GM12878 (cell line): ENCODE data around the gene TRABD. TPM values are rescaled to one million over a fixed set of nuclear protein-coding genes. Genes with fewer than 3 reads are reported as not detected.

ENCODE experiments used
- ATAC-seq: fragments of 200-7000 bp; cut with Tn5 transposase; 3 replicates; pipeline ENCODE4 v1.9.1; 2020; ENCODE audit warnings: mild to moderate bottlenecking, moderate library complexity
- BruUV-seq: library from RNA; stranded (reverse); fragments of 400-500 nt; replicated peaks from 2 replicates; lab custom pipeline; 2021; lab: Mats Ljungman, UMichigan
- CTCF ChIA-PET: fragments of 300-600 bp; sonication (Branson Sonifier 250); formaldehyde crosslinking; extraction: SDS; loops from one replicate; lab custom pipeline; 2021; ENCODE audit warnings: inconsistent platforms; lab: Yijun Ruan, JAX
- POLR2A ChIA-PET: fragments of 350-600 bp; formaldehyde crosslinking; extraction: SDS; loops from one replicate; lab custom pipeline; 2021; ENCODE audit warnings: inconsistent platforms; lab: Charles Lee
- RAD21 ChIA-PET: fragments of 300-600 bp; sonication (Branson Sonifier 250); formaldehyde crosslinking; loops from one replicate; lab custom pipeline; 2023; ENCODE audit warnings: antibody characterized with exemption; ENCODE audit not compliant: unreplicated experiment; lab: Charles Lee
- SMC1A ChIA-PET: fragments of 300-600 bp; sonication (Branson Sonifier 250); formaldehyde crosslinking; loops from one replicate; lab custom pipeline; 2023; ENCODE audit not compliant: unreplicated experiment, uncharacterized antibody; lab: Charles Lee
- DNase-seq: peaks from one replicate; pipeline ENCODE4 v3.0.0-alpha.2; 2011; ENCODE audit warnings: low read depth, low spot score
- FAIRE-seq: peaks from 3 replicates; lab custom pipeline; 2011; peaks lifted over from hg19 to GRCh38; lab: Jason Lieb, UNC
- H2AFZ ChIP-seq: 2 replicates; pipeline ENCODE4 v1.6.0; 2011; ENCODE audit warnings: low read depth, low read length, control low read depth; ENCODE audit not compliant: control insufficient read depth
- H3K27ac ChIP-seq: 2 replicates; pipeline ENCODE4 v1.5.1; 2011; ENCODE audit warnings: control low read depth; ENCODE audit not compliant: control insufficient read depth, insufficient read depth
- H3K27me3 ChIP-seq, 2 experiments: replicated peaks in 1 of 2; 2 replicates each; pipeline versions ENCODE4 v1.6.0 to v1.6.1; 2011; ENCODE audit warnings: low read length in 1 of 2; ENCODE audit not compliant: control insufficient read depth in 2 of 2, insufficient read depth in 2 of 2
- H3K36me3 ChIP-seq, 2 experiments: 2 replicates each; pipeline ENCODE4 v1.5.1; 2011; ENCODE audit warnings: low read length in 1 of 2; ENCODE audit not compliant: control insufficient read depth in 2 of 2, insufficient read depth in 2 of 2
- H3K4me1 ChIP-seq: 2 replicates; pipeline ENCODE4 v1.6.1; 2011; ENCODE audit warnings: mild to moderate bottlenecking, low read length, moderate library complexity, mixed read lengths; ENCODE audit not compliant: control insufficient read depth, insufficient read depth
- H3K4me2 ChIP-seq: 2 replicates; pipeline ENCODE4 v1.6.0; 2011; ENCODE audit warnings: control low read depth; ENCODE audit not compliant: control insufficient read depth, insufficient read depth
- H3K4me3 ChIP-seq: fragments of 200-600 bp; sonication (generic); 2 replicates; pipeline ENCODE4 v1.5.1; 2016
- H3K79me2 ChIP-seq: 2 replicates; pipeline ENCODE4 v1.6.0; 2011; ENCODE audit warnings: low read length; ENCODE audit not compliant: control insufficient read depth, insufficient read depth
- H3K9ac ChIP-seq: 2 replicates; pipeline ENCODE4 v1.8.0; 2011; ENCODE audit warnings: low read length, control low read depth, mixed read lengths; ENCODE audit not compliant: control insufficient read depth, insufficient read depth
- H3K9me3 ChIP-seq: replicated peaks from 3 replicates; pipeline ENCODE4 v1.5.1; 2011; ENCODE audit warnings: mild to moderate bottlenecking, low read length; ENCODE audit not compliant: control insufficient read depth, insufficient read depth
- H4K20me1 ChIP-seq: 2 replicates; pipeline ENCODE4 v1.6.0; 2011; ENCODE audit not compliant: control insufficient read depth, insufficient read depth
- E2F4 ChIP-seq: IDR thresholded peaks from 2 replicates; pipeline ENCODE4 v1.6.1; 2012; ENCODE audit warnings: low read depth, low read length, improper control_type of control experiment
- JUNB ChIP-seq: IDR thresholded peaks from 2 replicates; pipeline ENCODE4 v1.6.1; 2016; ENCODE audit warnings: antibody characterized with exemption, mild to moderate bottlenecking
- PML ChIP-seq: IDR thresholded peaks from 2 replicates; pipeline ENCODE4 v1.6.1; 2012; ENCODE audit warnings: low read length, inconsistent platforms
- RB1 ChIP-seq: fragments of 450-650 bp; formaldehyde crosslinking; IDR thresholded peaks from 2 replicates; pipeline ENCODE4 v1.6.1; 2017; ENCODE audit warnings: mild to moderate bottlenecking, borderline replicate concordance
- SREBF1 ChIP-seq: IDR thresholded peaks from 2 replicates; pipeline ENCODE4 v1.6.1; 2012; ENCODE audit warnings: mild to moderate bottlenecking, low read length
- ZNF24 ChIP-seq: fragments of 450-650 bp; IDR thresholded peaks from 2 replicates; pipeline ENCODE4 v1.6.1; 2017; ENCODE audit warnings: antibody characterized with exemption, mild to moderate bottlenecking
- WGBS: methylation state at CpG from one replicate; pipeline ENCODE4 v1.1.6; 2016; ENCODE audit warnings: low lambda C conversion rate; ENCODE audit not compliant: insufficient replicate concordance, insufficient coverage; ENCODE audit errors: missing lambda C conversion rate; 5-methylcytosine and 5-hydroxymethylcytosine counted together
- in situ Hi-C: fragments of 300-500 bp; cut with MboI; formaldehyde crosslinking; loops from 9 replicates; pipeline ENCODE4 v1.14.3; 2018; ENCODE audit warnings: mixed read lengths
- intact Hi-C: fragments of 100-400 bp; cut with micrococcal nuclease; formaldehyde crosslinking; loops from one replicate; pipeline ENCODE4 v1.14.2; 2022; ENCODE audit not compliant: unreplicated experiment
- polyA plus RNA-seq, 11 experiments: library from polyadenylated mRNA; depleted of rRNA in 4 of 11; unstranded in 6 of 11; stranded (reverse) in 5 of 11; fragments of >200 nt; fragmentation: Nextera tagmentation in 4 of 11; fragmentation: Illumina TruSeq in 1 of 11; extraction: Ambion mirVana in 4 of 11; extraction: Trizol in 1 of 11; gene quantifications; 1 replicate in 1 of 11; 2 replicates in 10 of 11; pipeline versions ENCODE4 v1.2.1 to v1.2.3, GENCODE V29; 2011 to 2016; ENCODE audit warnings: inconsistent platforms in 2 of 11, missing spikeins in 2 of 11, low read depth in 1 of 11
- total RNA-seq, 4 experiments: library from RNA; depleted of rRNA in 3 of 4; stranded (reverse); fragments of >200 nt in 3 of 4; fragmentation: Illumina TruSeq in 1 of 4; extraction: Trizol in 1 of 4; gene quantifications; 2 replicates each; pipeline versions ENCODE4 v1.2.1 to v1.2.3, GENCODE V29; 2013 to 2021
- TF ChIP-seq, protein P1 (sequence below): IDR thresholded peaks from 2 replicates; pipeline ENCODE4 v1.6.1; 2012; ENCODE audit warnings: low read depth, low read length, improper control_type of control experiment
- TF ChIP-seq, protein P2 (sequence below): IDR thresholded peaks from 2 replicates; pipeline ENCODE4 v1.6.1; 2011; ENCODE audit warnings: low read depth, low read length, improper control_type of control experiment, borderline replicate concordance

The TRABD gene
- total and polyA plus RNA-seq, 10 of the 15 experiments (the other 5 are each of a cell fraction or from before 2014, with no cell fraction given), result 0.43 to 116 (median 58.1) TPM

DNA sequence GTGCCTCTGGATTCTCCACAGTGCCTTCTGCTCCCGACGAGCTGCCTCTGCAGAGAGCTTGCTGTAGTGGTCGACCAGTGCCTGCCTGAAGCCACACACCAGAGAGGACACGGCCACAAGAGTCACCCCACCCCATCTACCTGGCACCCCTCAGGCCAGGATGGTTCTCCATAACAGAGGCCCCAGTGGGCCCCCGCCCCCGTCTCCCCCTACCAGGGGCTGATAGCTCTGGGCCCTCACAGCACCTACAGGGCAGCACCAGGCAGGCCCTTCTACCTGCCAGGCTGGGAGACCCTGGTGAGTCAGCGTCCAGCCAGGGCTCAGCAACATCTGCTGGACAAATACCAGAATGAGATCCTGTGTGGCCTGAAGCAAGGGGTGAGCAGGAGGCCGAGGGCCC, 36.8 kb downstream of the TRABD start:
- no peak for ATAC-seq
- Histone ChIP-seq H2AFZ (no peak overlapping the region), H3K79me2 (no peaks in the 10 kb centered on the region)
- no peak for TF ChIP-seq PML
- TF ChIP-seq, protein P1, sequence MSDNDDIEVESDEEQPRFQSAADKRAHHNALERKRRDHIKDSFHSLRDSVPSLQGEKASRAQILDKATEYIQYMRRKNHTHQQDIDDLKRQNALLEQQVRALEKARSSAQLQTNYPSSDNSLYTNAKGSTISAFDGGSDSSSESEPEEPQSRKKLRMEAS, result no peak
- TF ChIP-seq RB1, result no peak
- TF ChIP-seq SREBF1, result no peak
- TF ChIP-seq, protein P2, sequence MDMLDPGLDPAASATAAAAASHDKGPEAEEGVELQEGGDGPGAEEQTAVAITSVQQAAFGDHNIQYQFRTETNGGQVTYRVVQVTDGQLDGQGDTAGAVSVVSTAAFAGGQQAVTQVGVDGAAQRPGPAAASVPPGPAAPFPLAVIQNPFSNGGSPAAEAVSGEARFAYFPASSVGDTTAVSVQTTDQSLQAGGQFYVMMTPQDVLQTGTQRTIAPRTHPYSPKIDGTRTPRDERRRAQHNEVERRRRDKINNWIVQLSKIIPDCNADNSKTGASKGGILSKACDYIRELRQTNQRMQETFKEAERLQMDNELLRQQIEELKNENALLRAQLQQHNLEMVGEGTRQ, result no peak
- TF ChIP-seq E2F4, result no peak
- no peak for TF ChIP-seq ZNF24
- no peak for TF ChIP-seq JUNB
- TF ChIP-seq, all 136 proteins: peak for 0
- WGBS, result 77% methylated on average over 8 of the region's 8 CpGs
- no peak for FAIRE-seq
- SMC1A ChIA-PET, result no interaction called here
- RAD21 ChIA-PET, result no interaction called here
- no peak overlapping the region for H3K9ac ChIP-seq
- intact Hi-C loops, result no loop called here
- POLR2A ChIA-PET, result no interaction called here
- no peak for DNase-seq
- BruUV-seq, result no TSS peak
- no peaks in the 10 kb centered on the region for H4K20me1 ChIP-seq
- H3K4me3 ChIP-seq, result no peak overlapping the region
- H3K9me3 ChIP-seq, result no peaks in the 10 kb centered on the region
- in situ Hi-C loops, result no loop called here
- H3K36me3 ChIP-seq, result peaks cover 9 to 54% of the 10 kb centered on the region in 2 experiments; a peak in 3 of 4 replicates
- no peak overlapping the region for H3K4me2 ChIP-seq
- no peaks in the 10 kb centered on the region for H3K27me3 ChIP-seq
- CTCF ChIA-PET, result interaction anchor here (0.7 kb wide), 1 partner anchor 74 kb away, joined by 3 read pairs; no protein-coding TSS in a partner anchor
- H3K4me1 ChIP-seq, result no peaks in the 10 kb centered on the region
- H3K27ac ChIP-seq, result no peak overlapping the region
